8988T (cell line): ENCODE results near the gene CACNA2D1.
A peak's percentile ranks its signal among the peaks of the same experiment; 100 is the strongest.
"Not testable (repeated sequence)": the region's sequence is repeated elsewhere in the genome, so short reads cannot be mapped to it uniquely, and the experiment has no call there.

Experiments
- DNase-seq: peaks from one replicate; pipeline ENCODE4 v3.0.0; 2011

CACNA2D1 gene

GRCh38 chr7:82158327-82158726, 285.2 kb downstream of the CACNA2D1 start:
- no peak for DNase-seq

- no peak for DNase-seq
Measured at GRCh38 chr7:82156893-82157292, 286.7 kb downstream of the CACNA2D1 start.

- no peak for DNase-seq
Measured at GRCh38 chr7:82156168-82156567, 287.4 kb downstream of the CACNA2D1 start.

- DNase-seq, result no peak
Measured at GRCh38 chr7:82154728-82155127, 288.8 kb downstream of the CACNA2D1 start.

GRCh38 chr7:82153776-82154175, 289.8 kb downstream of the CACNA2D1 start:
- no peak for DNase-seq

GRCh38 chr7:82152858-82153257, 290.7 kb downstream of the CACNA2D1 start:
- DNase-seq, result no peak

- no peak for DNase-seq
Measured at GRCh38 chr7:82146491-82146890, 297.1 kb downstream of the CACNA2D1 start.

GRCh38 chr7:82142263-82142864, 301.2 kb downstream of the CACNA2D1 start:
- no peak for DNase-seq

- DNase-seq, result no peak
Measured at GRCh38 chr7:82141427-82141826, 302.1 kb downstream of the CACNA2D1 start.

- not testable (repeated sequence) for DNase-seq
Measured at GRCh38 chr7:82140608-82141007, 303.0 kb downstream of the CACNA2D1 start.

- no peak for DNase-seq
Measured at GRCh38 chr7:82131215-82131614, 312.4 kb downstream of the CACNA2D1 start.

- DNase-seq, result no peak
Measured at GRCh38 chr7:82129091-82129490, 314.5 kb downstream of the CACNA2D1 start.

GRCh38 chr7:82128546-82128945, 315.0 kb downstream of the CACNA2D1 start:
- DNase-seq, result no peak

GRCh38 chr7:82126576-82126975, 317.0 kb downstream of the CACNA2D1 start:
- no peak for DNase-seq

GRCh38 chr7:82124445-82124844, 319.1 kb downstream of the CACNA2D1 start:
- no peak for DNase-seq

GRCh38 chr7:82122275-82122674, 321.3 kb downstream of the CACNA2D1 start:
- DNase-seq, result no peak

- no peak for DNase-seq
Measured at GRCh38 chr7:82114237-82114636, 329.3 kb downstream of the CACNA2D1 start.

- DNase-seq, result no peak
Measured at GRCh38 chr7:82110146-82110840, 333.3 kb downstream of the CACNA2D1 start.

GRCh38 chr7:82109288-82109687, 334.3 kb downstream of the CACNA2D1 start:
- DNase-seq, result no peak

GRCh38 chr7:82106201-82106600, 337.4 kb downstream of the CACNA2D1 start:
- no peak for DNase-seq

- DNase-seq, result peak; percentile 14
Measured at GRCh38 chr7:82105463-82105862, 338.1 kb downstream of the CACNA2D1 start.

- no peak for DNase-seq
Measured at GRCh38 chr7:82098414-82098813, 345.2 kb downstream of the CACNA2D1 start.

- no peak for DNase-seq
Measured at GRCh38 chr7:82091126-82091684, 352.4 kb downstream of the CACNA2D1 start.

- DNase-seq, result no peak
Measured at GRCh38 chr7:82087099-82087498, 356.5 kb downstream of the CACNA2D1 start.

- DNase-seq, result no peak
Measured at GRCh38 chr7:82085116-82085515, 358.5 kb downstream of the CACNA2D1 start.
